NCI-H2227 treated with DMSO at 0.1 percent for 48 hours (cell line): Measurements from ENCODE around the gene ANKRD13D.

Experiments used
- DNase-seq: peaks from one replicate; lab custom pipeline; 2025; lab: John Stamatoyannopoulos, UW

ANKRD13D gene

GRCh38 chr11:67273260-67273990, 15.7 kb upstream of the ANKRD13D start:
- no peak for DNase-seq

GRCh38 chr11:67274768-67275605, 14.1 kb upstream of the ANKRD13D start:
- no peak for DNase-seq

- no peak for DNase-seq
Observed at GRCh38 chr11:67275606-67276409, 13.3 kb upstream of the ANKRD13D start.

DNA sequence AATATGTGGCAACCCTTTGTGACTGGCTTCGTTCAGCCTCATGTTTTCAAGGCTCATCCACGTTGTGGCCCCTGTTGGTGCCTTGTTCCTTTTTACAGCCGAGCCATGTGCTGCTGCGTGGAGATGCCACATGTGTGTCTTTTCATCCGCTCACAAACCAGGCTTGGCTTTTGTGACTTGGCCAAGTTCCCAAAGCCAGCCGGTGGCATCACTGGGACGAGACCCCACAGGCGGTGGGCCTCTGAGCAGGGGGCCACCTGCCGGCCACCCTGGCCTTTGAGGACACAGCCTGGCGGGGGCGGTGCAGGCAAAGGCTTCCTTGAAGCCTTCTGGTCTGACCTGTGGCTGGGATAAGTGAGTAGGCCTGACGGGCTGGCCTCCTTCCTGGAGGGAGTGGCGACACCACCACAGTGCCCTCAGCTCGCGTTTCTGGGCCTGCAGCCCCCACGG, 12.3 kb upstream of the ANKRD13D start:
- DNase-seq: no peak

- DNase-seq: peak; percentile 33
Observed at GRCh38 chr11:67277231-67277961, 11.7 kb upstream of the ANKRD13D start.

DNA sequence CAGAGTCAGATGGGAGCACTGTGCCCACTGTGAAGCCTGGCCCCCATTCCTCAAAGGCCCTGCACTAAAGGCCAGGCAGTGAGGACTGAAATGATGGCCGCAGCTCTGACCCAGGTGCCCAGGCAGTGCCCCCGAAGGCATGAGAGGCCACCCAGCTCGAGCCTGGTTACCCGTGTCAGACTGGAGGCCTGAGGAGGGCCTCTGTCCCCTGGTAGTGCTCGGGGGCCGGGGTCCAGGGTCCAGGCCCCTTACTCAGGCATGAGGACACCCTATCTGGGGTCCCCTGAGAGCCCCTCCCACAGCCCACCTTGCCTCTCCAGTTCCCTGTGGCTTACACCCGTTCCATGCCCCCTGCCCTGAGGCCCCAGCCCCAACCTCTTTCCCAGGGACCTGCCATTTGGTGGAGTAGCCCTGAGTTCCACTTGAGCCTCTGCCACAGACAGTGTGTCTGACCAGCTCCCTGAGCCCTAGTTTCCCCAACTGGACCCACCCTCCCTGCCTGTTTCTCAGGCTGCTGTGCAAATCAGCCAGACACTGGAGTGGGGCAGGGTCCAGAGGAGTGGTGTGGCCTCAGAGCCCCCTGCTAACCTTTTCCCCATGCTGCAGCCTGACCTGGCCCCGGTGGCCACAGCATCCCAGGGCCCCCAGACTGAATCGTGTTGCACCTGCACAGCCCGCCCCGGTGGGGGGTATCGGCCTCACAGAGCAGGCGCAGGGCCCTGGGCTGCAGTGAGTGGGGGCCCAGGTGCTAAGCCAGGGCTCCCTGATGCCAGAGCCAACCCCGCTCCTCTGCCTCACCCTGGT, 10.8 kb upstream of the ANKRD13D start:
- no peak for DNase-seq

- no peak for DNase-seq
Observed at GRCh38 chr11:67278939-67279588, 10.0 kb upstream of the ANKRD13D start.

DNA sequence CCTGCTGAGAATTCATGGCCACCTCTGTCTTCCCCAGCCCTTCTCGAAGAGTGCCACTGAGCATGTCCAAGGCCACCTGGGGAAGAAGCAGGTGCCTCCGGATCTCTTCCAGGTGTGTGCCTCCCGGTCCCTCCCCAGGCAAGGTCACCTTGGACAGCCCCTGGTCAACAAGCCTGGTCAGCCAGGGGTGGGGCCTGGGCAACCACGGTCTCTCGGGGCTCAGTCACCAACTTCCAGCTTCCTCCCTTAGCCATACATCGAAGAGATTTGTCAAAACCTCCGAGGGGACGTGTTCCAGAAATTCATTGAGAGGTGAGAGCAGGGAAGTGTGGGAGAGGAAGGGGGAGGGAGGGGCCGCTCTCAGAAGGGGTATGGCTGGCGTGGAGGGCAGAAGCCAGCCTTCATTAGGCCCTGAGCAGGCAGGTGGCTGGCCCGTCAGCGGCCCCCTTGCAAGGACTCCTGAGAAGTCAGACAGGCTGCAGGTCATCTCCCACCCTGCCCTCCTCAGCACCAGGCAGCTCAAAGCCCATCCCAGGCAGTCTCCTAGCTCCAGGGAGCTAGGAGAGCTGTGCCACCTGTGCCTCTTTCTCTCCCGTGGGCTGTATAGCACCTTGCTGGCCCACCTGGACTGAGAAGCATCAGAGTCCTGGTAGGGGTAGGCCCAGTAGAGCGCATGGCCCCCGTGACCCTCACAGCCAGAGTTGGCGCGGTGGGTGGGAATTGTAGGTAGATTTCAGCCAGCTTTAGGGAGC, 9.3 kb upstream of the ANKRD13D start:
- no peak for DNase-seq

GRCh38 chr11:67280341-67280787, 8.7 kb upstream of the ANKRD13D start:
- DNase-seq: no peak

DNA sequence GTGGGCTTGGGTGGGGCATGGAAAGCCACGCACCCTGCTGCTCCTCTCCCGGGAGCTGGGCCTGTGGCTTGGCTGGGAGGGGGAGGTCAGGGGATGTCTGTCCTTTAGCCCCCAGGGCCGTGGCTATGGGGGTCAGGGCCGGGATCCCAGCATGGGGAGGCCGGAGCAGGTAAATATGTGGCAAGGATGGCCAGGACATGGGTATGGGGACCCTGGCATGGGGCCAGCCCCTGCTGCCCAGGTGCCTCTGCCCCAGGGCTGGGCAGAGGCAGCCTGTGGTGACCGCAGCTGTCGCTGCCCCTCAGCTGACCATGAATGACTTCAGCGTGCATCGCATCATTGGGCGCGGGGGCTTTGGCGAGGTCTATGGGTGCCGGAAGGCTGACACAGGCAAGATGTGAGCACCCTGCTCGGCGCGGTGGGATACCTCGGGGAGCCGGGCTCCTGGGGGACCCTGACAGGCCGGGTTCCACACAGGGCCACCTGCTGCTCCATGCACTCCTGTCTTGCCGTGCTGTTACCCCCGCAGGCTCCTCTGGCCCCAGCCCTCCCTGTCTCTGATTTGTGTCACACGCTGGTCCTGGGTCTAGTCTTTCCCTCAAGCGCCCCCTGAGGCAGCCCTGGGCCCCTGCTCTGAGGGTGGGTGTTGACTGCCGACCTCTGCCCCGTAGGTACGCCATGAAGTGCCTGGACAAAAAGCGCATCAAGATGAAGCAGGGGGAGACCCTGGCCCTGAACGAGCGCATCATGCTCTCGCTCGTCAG, 8.1 kb upstream of the ANKRD13D start:
- DNase-seq: no peak

GRCh38 chr11:67281552-67282150, 7.5 kb upstream of the ANKRD13D start:
- DNase-seq: no peak

DNA sequence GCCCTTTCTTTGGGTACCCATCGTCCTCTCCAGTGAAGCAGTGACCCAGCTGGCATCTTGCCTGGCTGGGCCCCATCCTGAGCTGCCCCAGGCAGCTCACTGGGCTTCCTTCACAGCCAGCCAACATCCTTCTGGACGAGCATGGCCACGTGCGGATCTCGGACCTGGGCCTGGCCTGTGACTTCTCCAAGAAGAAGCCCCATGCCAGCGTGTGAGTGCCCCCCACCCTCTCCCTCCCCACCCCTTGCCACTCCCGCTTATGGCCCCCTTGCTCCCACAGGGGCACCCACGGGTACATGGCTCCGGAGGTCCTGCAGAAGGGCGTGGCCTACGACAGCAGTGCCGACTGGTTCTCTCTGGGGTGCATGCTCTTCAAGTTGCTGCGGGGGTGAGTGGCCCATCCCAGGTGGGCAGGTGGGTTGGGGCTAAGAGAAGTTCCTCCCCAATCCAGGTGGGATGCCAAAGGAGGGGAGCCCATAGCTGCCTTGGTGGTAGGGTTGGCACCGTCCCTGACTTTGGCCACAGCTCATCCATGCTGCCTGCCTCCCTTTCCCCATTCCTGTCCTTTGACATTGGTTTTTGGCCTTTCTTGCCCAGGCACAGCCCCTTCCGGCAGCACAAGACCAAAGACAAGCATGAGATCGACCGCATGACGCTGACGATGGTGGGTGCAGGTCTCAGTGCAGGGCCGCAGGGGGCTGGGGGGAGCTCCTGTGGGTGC, 6.8 kb upstream of the ANKRD13D start:
- no peak for DNase-seq

- DNase-seq: no peak
Observed at GRCh38 chr11:67282876-67283371, 6.2 kb upstream of the ANKRD13D start.

DNA sequence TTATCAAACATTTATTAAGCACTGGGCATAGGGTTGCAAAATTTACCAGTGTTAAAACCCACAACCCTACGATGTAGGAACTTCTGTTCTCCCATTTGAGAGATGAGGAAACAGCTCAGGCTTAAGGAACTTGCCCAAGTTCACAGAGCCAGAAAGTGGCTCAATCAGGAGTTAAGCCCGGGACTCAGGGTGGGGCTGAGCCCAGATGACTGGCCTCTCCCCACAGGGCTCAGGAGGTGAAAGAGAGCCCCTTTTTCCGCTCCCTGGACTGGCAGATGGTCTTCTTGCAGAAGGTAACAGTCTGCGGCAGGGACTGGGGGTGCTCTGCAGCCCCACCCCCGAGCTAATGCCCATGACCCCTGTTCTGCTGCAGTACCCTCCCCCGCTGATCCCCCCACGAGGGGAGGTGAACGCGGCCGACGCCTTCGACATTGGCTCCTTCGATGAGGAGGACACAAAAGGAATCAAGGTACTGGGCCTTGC, 5.6 kb upstream of the ANKRD13D start:
- DNase-seq: no peak

- DNase-seq: no peak
Observed at GRCh38 chr11:67284811-67285540, 4.1 kb upstream of the ANKRD13D start.
